NCI-H2171 (cell line): ENCODE measurements around the gene NFKB2.

Experiments used
- DNase-seq: peaks from one replicate; lab custom pipeline; 2025; lab: John Stamatoyannopoulos, UW

The NFKB2 gene

GRCh38 chr10:102395400-102396316 lies at the start of gene NFKB2:
NFKB2 (plus strand) TSS chr10:102395705; CDS start chr10:102395960, 255 bp downstream.
- peak; percentile 27 for DNase-seq

GRCh38 chr10:102347236-102347828 lies 48.2 kb upstream of the NFKB2 start:
- no peak for DNase-seq

GRCh38 chr10:102352066-102352715 lies 43.3 kb upstream of the NFKB2 start:
- peak; percentile 18 for DNase-seq

GRCh38 chr10:102354451-102354850 lies 41.1 kb upstream of the NFKB2 start:
- DNase-seq, result no peak

GRCh38 chr10:102358712-102359382 lies 36.7 kb upstream of the NFKB2 start:
- DNase-seq, result no peak

- no peak for DNase-seq
Observed at GRCh38 chr10:102367441-102367840, 28.1 kb upstream of the NFKB2 start.

- no peak for DNase-seq
Observed at GRCh38 chr10:102368077-102368476, 27.4 kb upstream of the NFKB2 start.

GRCh38 chr10:102371295-102371694 lies 24.2 kb upstream of the NFKB2 start:
- no peak for DNase-seq

- no peak for DNase-seq
Observed at GRCh38 chr10:102375250-102375649, 20.3 kb upstream of the NFKB2 start.

GRCh38 chr10:102375867-102376266 lies 19.6 kb upstream of the NFKB2 start:
- DNase-seq, result no peak

GRCh38 chr10:102376901-102377300 lies 18.6 kb upstream of the NFKB2 start:
- no peak for DNase-seq

GRCh38 chr10:102379383-102379782 lies 16.1 kb upstream of the NFKB2 start:
- DNase-seq, result no peak

GRCh38 chr10:102381983-102382382 lies 13.5 kb upstream of the NFKB2 start:
- DNase-seq, result no peak

GRCh38 chr10:102382871-102383270 lies 12.6 kb upstream of the NFKB2 start:
- DNase-seq, result no peak

GRCh38 chr10:102384053-102384452 lies 11.5 kb upstream of the NFKB2 start:
- DNase-seq, result no peak

GRCh38 chr10:102384606-102385429 lies 10.7 kb upstream of the NFKB2 start:
- no peak for DNase-seq

GRCh38 chr10:102389894-102390293 lies 5.6 kb upstream of the NFKB2 start:
- no peak for DNase-seq

- DNase-seq, result no peak
Observed at GRCh38 chr10:102392306-102392705, 3.2 kb upstream of the NFKB2 start.

- no peak for DNase-seq
Observed at GRCh38 chr10:102393411-102394078, 2.0 kb upstream of the NFKB2 start.

- DNase-seq, result peak; percentile 39
Observed at GRCh38 chr10:102394079-102394800, 1.3 kb upstream of the NFKB2 start.
